GM21576 (cell line): ENCODE results near the gene ZNF318.
"Not testable (repeated sequence)": the region's sequence is repeated elsewhere in the genome, so short reads cannot be mapped to it uniquely, and the experiment has no call there.

Experiments
- ATAC-seq: cut with Tn5 transposase; IDR thresholded peaks from one replicate; pipeline ENCODE4 v1.9.1; 2021; ENCODE audit warnings: mild to moderate bottlenecking, moderate library complexity; ENCODE audit not compliant: unreplicated experiment

The ZNF318 gene

GRCh38 chr6:43369174-43370002 is at the start of gene ZNF318:
ZNF318 (minus strand) TSS chr6:43369647; CDS start chr6:43369365, 282 bp downstream.
- ATAC-seq, result peak; percentile 75

- ATAC-seq, result no peak
Observed at GRCh38 chr6:43416935-43417334, 47.5 kb upstream of the ZNF318 start.

GRCh38 chr6:43415275-43415674 is 45.8 kb upstream of the ZNF318 start:
- not testable (repeated sequence) for ATAC-seq

GRCh38 chr6:43413002-43413401 is 43.6 kb upstream of the ZNF318 start:
- no peak for ATAC-seq

GRCh38 chr6:43412541-43412940 is 43.1 kb upstream of the ZNF318 start:
- ATAC-seq, result no peak

GRCh38 chr6:43410776-43411175 is 41.3 kb upstream of the ZNF318 start:
- not testable (repeated sequence) for ATAC-seq

- ATAC-seq, result no peak
Observed at GRCh38 chr6:43408259-43408658, 38.8 kb upstream of the ZNF318 start.

GRCh38 chr6:43407296-43407695 is 37.8 kb upstream of the ZNF318 start:
- no peak for ATAC-seq

GRCh38 chr6:43405354-43405753 is 35.9 kb upstream of the ZNF318 start:
- ATAC-seq, result no peak

- no peak for ATAC-seq
Observed at GRCh38 chr6:43402820-43403219, 33.4 kb upstream of the ZNF318 start.

- ATAC-seq, result no peak
Observed at GRCh38 chr6:43401730-43402129, 32.3 kb upstream of the ZNF318 start.

GRCh38 chr6:43399932-43400487 is 30.6 kb upstream of the ZNF318 start:
- no peak for ATAC-seq

- ATAC-seq, result no peak
Observed at GRCh38 chr6:43396408-43397149, 27.1 kb upstream of the ZNF318 start.

GRCh38 chr6:43395776-43396175 is 26.3 kb upstream of the ZNF318 start:
- no peak for ATAC-seq

GRCh38 chr6:43394982-43395381 is 25.5 kb upstream of the ZNF318 start:
- no peak for ATAC-seq

GRCh38 chr6:43393602-43394001 is 24.2 kb upstream of the ZNF318 start:
- ATAC-seq, result no peak

GRCh38 chr6:43393133-43393532 is 23.7 kb upstream of the ZNF318 start:
- ATAC-seq, result not testable (repeated sequence)

- no peak for ATAC-seq
Observed at GRCh38 chr6:43391440-43392031, 22.1 kb upstream of the ZNF318 start.

- ATAC-seq, result not testable (repeated sequence)
Observed at GRCh38 chr6:43390753-43391439, 21.4 kb upstream of the ZNF318 start.

- no peak for ATAC-seq
Observed at GRCh38 chr6:43389730-43390295, 20.4 kb upstream of the ZNF318 start.
